IMR-90 (cell line): ENCODE data around the gene CLASRP. TPM values are rescaled to one million over a fixed set of nuclear protein-coding genes. Genes with fewer than 3 reads are reported as not detected.

Source experiments
- ATAC-seq: fragments of 200-7000 bp; cut with Tn5 transposase; 2 replicates; pipeline ENCODE4 v1.9.1; 2020; ENCODE audit warnings: low read depth, mild to moderate bottlenecking, moderate library complexity
- BruUV-seq: library from RNA; stranded (reverse); fragments of 400-500 nt; replicated peaks from 2 replicates; lab custom pipeline; 2021; lab: Mats Ljungman, UMichigan
- CTCF ChIA-PET: fragments of 300-600 bp; formaldehyde crosslinking; extraction: SDS; loops from one replicate; lab custom pipeline; 2021; ENCODE audit warnings: antibody characterized with exemption; lab: Yijun Ruan, JAX
- POLR2A ChIA-PET: fragments of 300-600 bp; sonication (Branson Sonifier 250); formaldehyde crosslinking; loops from one replicate; lab custom pipeline; 2022; ENCODE audit warnings: antibody characterized with exemption; ENCODE audit not compliant: unreplicated experiment; lab: Charles Lee
- DNase-seq: peaks from one replicate; pipeline ENCODE4 v3.0.0; 2013
- H2AFZ ChIP-seq: replicated peaks from 2 replicates; pipeline ENCODE3; 2013; ENCODE audit warnings: low read length, mild to moderate bottlenecking; ENCODE audit not compliant: poor library complexity
- H2AK5ac ChIP-seq: 2 replicates; pipeline ENCODE4 v1.6.1; 2013; ENCODE audit warnings: low read depth, low read length, inconsistent platforms
- H2AK9ac ChIP-seq: replicated peaks from 2 replicates; pipeline ENCODE3; 2013; ENCODE audit warnings: mild to moderate bottlenecking, low read depth, low read length, moderate library complexity; ENCODE audit not compliant: poor library complexity
- H2BK120ac ChIP-seq: 2 replicates; pipeline ENCODE4 v1.6.1; 2013; ENCODE audit warnings: low read depth, low read length, inconsistent platforms
- H2BK15ac ChIP-seq: 3 replicates; pipeline ENCODE4 v1.6.1; 2013; ENCODE audit warnings: low read depth, low read length, inconsistent platforms
- H2BK20ac ChIP-seq: 2 replicates; pipeline ENCODE4 v1.6.1; 2013; ENCODE audit warnings: low read depth, mild to moderate bottlenecking, inconsistent platforms, low read length, moderate library complexity
- H2BK5ac ChIP-seq: 2 replicates; pipeline ENCODE4 v1.6.1; 2013; ENCODE audit warnings: mild to moderate bottlenecking, low read depth, low read length, inconsistent platforms; ENCODE audit not compliant: poor library complexity, severe bottlenecking
- H3K14ac ChIP-seq: replicated peaks from 2 replicates; pipeline ENCODE4 v1.6.1; 2013; ENCODE audit warnings: low read depth, low read length, inconsistent platforms
- H3K18ac ChIP-seq: 2 replicates; pipeline ENCODE4 v1.6.1; 2013; ENCODE audit warnings: low read depth, low read length, control low read depth
- H3K23ac ChIP-seq: 2 replicates; pipeline ENCODE4 v1.6.1; 2013; ENCODE audit warnings: low read depth, low read length, inconsistent platforms
- H3K27ac ChIP-seq: 2 replicates; pipeline ENCODE4 v1.5.1; 2013; ENCODE audit warnings: mild to moderate bottlenecking, control low read depth, low read length; ENCODE audit not compliant: insufficient read depth
- H3K27me3 ChIP-seq: 2 replicates; pipeline ENCODE4 v1.6.1; 2013; ENCODE audit warnings: low read length; ENCODE audit not compliant: control insufficient read depth, insufficient read depth
- H3K36me3 ChIP-seq: 2 replicates; pipeline ENCODE4 v1.6.1; 2013; ENCODE audit warnings: low read length, mixed read lengths; ENCODE audit not compliant: control insufficient read depth, insufficient read depth
- H3K4ac ChIP-seq: 2 replicates; pipeline ENCODE4 v1.6.1; 2013; ENCODE audit warnings: low read depth, low read length, inconsistent platforms
- H3K4me1 ChIP-seq: 2 replicates; pipeline ENCODE4 v1.6.1; 2013; ENCODE audit warnings: low read length, mixed read lengths; ENCODE audit not compliant: control insufficient read depth, insufficient read depth
- H3K4me2 ChIP-seq: 2 replicates; pipeline ENCODE4 v1.6.1; 2013; ENCODE audit warnings: low read depth, mild to moderate bottlenecking, control low read depth, low read length, moderate library complexity
- H3K4me3 ChIP-seq: 2 replicates; pipeline ENCODE4 v1.5.1; 2013; ENCODE audit warnings: low read depth, mild to moderate bottlenecking, control low read depth, low read length, moderate library complexity; ENCODE audit not compliant: insufficient read depth
- H3K56ac ChIP-seq: 2 replicates; pipeline ENCODE4 v1.6.1; 2013; ENCODE audit warnings: low read length, inconsistent platforms; ENCODE audit not compliant: insufficient read depth; ENCODE audit errors: extremely low read depth
- H3K79me1 ChIP-seq, 2 experiments: 2 replicates each; pipeline ENCODE4 v1.6.1; 2013; ENCODE audit warnings: low read length in 2 of 2, inconsistent platforms in 1 of 2, low read depth in 1 of 2
- H3K9ac ChIP-seq: 2 replicates; pipeline ENCODE4 v1.6.1; 2013; ENCODE audit warnings: low read depth, low read length, control low read depth
- H3K9me1 ChIP-seq: 2 replicates; pipeline ENCODE4 v1.6.1; 2013; ENCODE audit warnings: low read length, inconsistent platforms; ENCODE audit not compliant: insufficient read depth
- H3K9me3 ChIP-seq: 2 replicates; pipeline ENCODE4 v1.6.1; 2013; ENCODE audit warnings: low read length; ENCODE audit not compliant: control insufficient read depth, insufficient read depth
- H4K20me1 ChIP-seq: 2 replicates; pipeline ENCODE4 v1.6.1; 2013; ENCODE audit warnings: low read length, inconsistent platforms; ENCODE audit not compliant: insufficient read depth
- H4K5ac ChIP-seq: 2 replicates; pipeline ENCODE4 v1.6.1; 2013; ENCODE audit warnings: mild to moderate bottlenecking, low read depth, low read length, control low read depth
- H4K8ac ChIP-seq, 2 experiments: 2 replicates each; pipeline ENCODE4 v1.6.1; 2013; ENCODE audit warnings: low read depth in 2 of 2, low read length in 2 of 2, control low read depth in 1 of 2, inconsistent platforms in 1 of 2
- H4K91ac ChIP-seq: 2 replicates; pipeline ENCODE4 v1.6.1; 2013; ENCODE audit warnings: low read depth, low read length, inconsistent platforms; ENCODE audit not compliant: insufficient read depth
- BHLHE40 ChIP-seq: fragments of 150-350 bp; IDR thresholded peaks from 2 replicates; pipeline ENCODE4 v1.6.1; 2016; ENCODE audit warnings: mild to moderate bottlenecking, low read depth, low read length
- CEBPB ChIP-seq: IDR thresholded peaks from 2 replicates; pipeline ENCODE4 v1.6.1; 2012; ENCODE audit warnings: low read depth, low read length, improper control_type of control experiment
- CHD1 ChIP-seq: IDR thresholded peaks from 2 replicates; pipeline ENCODE4 v1.6.1; 2012; ENCODE audit warnings: low read depth, low read length, improper control_type of control experiment
- ELK1 ChIP-seq: fragments of 150-350 bp; IDR thresholded peaks from 2 replicates; pipeline ENCODE4 v1.6.1; 2016; ENCODE audit warnings: low read depth, mild to moderate bottlenecking, low read length, moderate library complexity, borderline replicate concordance
- FOS ChIP-seq: fragments of 150-350 bp; IDR thresholded peaks from 2 replicates; pipeline ENCODE4 v1.6.1; 2016; ENCODE audit warnings: low read depth, low read length
- MAFK ChIP-seq: IDR thresholded peaks from 2 replicates; pipeline ENCODE4 v1.6.1; 2012; ENCODE audit warnings: low read depth, low read length, improper control_type of control experiment
- MAZ ChIP-seq: IDR thresholded peaks from 2 replicates; pipeline ENCODE4 v1.6.1; 2012; ENCODE audit warnings: low read depth, mild to moderate bottlenecking, low read length, improper control_type of control experiment, moderate library complexity, borderline replicate concordance
- MXI1 ChIP-seq: IDR thresholded peaks from 2 replicates; pipeline ENCODE4 v1.6.1; 2012; ENCODE audit warnings: low read depth, mild to moderate bottlenecking, low read length, moderate library complexity, borderline replicate concordance
- NFE2L2 ChIP-seq: fragments of 150-350 bp; IDR thresholded peaks from 2 replicates; pipeline ENCODE4 v1.6.1; 2016; ENCODE audit warnings: low read depth, mild to moderate bottlenecking, low read length
- POLR2A ChIP-seq: IDR thresholded peaks from 2 replicates; pipeline ENCODE4 v1.6.1; 2012; ENCODE audit warnings: mild to moderate bottlenecking, low read depth, low read length
- RAD21 ChIP-seq: IDR thresholded peaks from 2 replicates; pipeline ENCODE4 v1.6.1; 2012; ENCODE audit warnings: low read length, improper control_type of control experiment
- RCOR1 ChIP-seq: IDR thresholded peaks from 2 replicates; pipeline ENCODE4 v1.6.1; 2012; ENCODE audit warnings: mild to moderate bottlenecking, low read length, improper control_type of control experiment; ENCODE audit not compliant: insufficient replicate concordance
- RFX5 ChIP-seq: IDR thresholded peaks from 2 replicates; pipeline ENCODE4 v1.8.0; 2012; ENCODE audit warnings: low read depth, mild to moderate bottlenecking, low read length, moderate library complexity
- SMC3 ChIP-seq: fragments of 150-350 bp; IDR thresholded peaks from 2 replicates; pipeline ENCODE4 v1.6.1; 2016; ENCODE audit warnings: low read depth, mild to moderate bottlenecking, antibody characterized with exemption, low read length, moderate library complexity
- WGBS, 2 experiments: methylation state at CpG; one replicate each; pipeline versions ENCODE4 v1.1.5 to v1.1.7; 2013; ENCODE audit warnings: missing lambda C conversion rate in 2 of 2; ENCODE audit not compliant: insufficient read length in 1 of 2; ENCODE audit errors: extremely low coverage in 2 of 2; 5-methylcytosine and 5-hydroxymethylcytosine counted together
- dilution Hi-C: fragments of 300-500 bp; cut with HindIII; formaldehyde crosslinking; loops from one replicate; pipeline ENCODE4 v1.14.3; 2018; ENCODE audit warnings: low sequenced_read_pairs; ENCODE audit not compliant: unreplicated experiment
- in situ Hi-C: fragments of 300-500 bp; cut with MboI; formaldehyde crosslinking; loops from 3 replicates; pipeline ENCODE4 v1.14.3; 2019; ENCODE audit warnings: low sequenced_read_pairs, inconsistent platforms, mixed read lengths
- intact Hi-C: fragments of 100-400 bp; cut with micrococcal nuclease; formaldehyde crosslinking; loops from 2 replicates; pipeline ENCODE4 v1.10.0; 2022
- polyA plus RNA-seq, 3 experiments: library from polyadenylated mRNA; depleted of rRNA; stranded (reverse); fragments of >200 nt; gene quantifications; 2 replicates each; pipeline ENCODE4 v1.2.3, GENCODE V29; 2012; ENCODE audit warnings: low replicate concordance in 1 of 3
- total RNA-seq: library from RNA; depleted of rRNA; stranded (reverse); fragments of >200 nt; gene quantifications from 2 replicates; pipeline ENCODE4 v1.2.3, GENCODE V29; 2012
- TF ChIP-seq, protein P1 (sequence below): fragments of 150-350 bp; IDR thresholded peaks from 2 replicates; pipeline ENCODE4 v1.6.1; 2017; ENCODE audit warnings: mild to moderate bottlenecking, antibody characterized with exemption, low read length, low read depth
- TF ChIP-seq, protein P2 (sequence below): conservative IDR thresholded peaks from 2 replicates; pipeline ENCODE4 v1.5.1; 2012; ENCODE audit warnings: mild to moderate bottlenecking, low read depth, low read length, improper control_type of control experiment

The CLASRP gene
- total and polyA plus RNA-seq, 2 of the 4 experiments (the other 2 are of a cell fraction): 19.9 to 31.7 TPM

DNA sequence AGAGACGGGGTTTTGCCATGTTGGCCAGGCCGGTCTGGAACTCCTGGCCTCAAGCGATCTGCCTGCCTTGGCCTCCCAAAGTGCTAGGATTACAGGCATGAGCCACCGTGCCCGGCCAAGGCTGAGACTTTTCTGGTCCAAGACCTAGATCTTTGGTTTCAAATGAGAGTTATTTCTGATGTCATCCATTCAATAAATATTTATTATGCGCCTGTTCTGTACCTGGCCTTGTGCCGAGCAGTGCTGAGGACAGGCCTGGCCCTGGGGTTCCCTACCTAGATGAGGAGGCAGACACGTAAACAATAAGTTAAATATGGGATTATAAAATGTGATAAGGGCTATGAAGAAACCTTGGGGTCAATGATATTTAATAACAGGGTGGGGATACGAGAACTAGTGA is 33.1 kb upstream of the CLASRP start:
- no peak overlapping the region for H2BK20ac ChIP-seq
- intact Hi-C loops (no loop called here), dilution Hi-C loops (no loop called here), in situ Hi-C loops (no loop called here)
- H4K20me1 ChIP-seq: peaks cover 7% of the 10 kb centered on the region; the same call in 1 of the 2 replicates
- no peak overlapping the region for H3K18ac ChIP-seq
- H3K4me1 ChIP-seq: peaks cover 6% of the 10 kb centered on the region
- no peak for ATAC-seq
- H3K14ac ChIP-seq: no peak overlapping the region
- no peak for DNase-seq
- no peak overlapping the region for H4K8ac ChIP-seq
- CTCF ChIA-PET: no interaction called here
- no peak overlapping the region for H3K4me2 ChIP-seq
- no peak overlapping the region for H2BK120ac ChIP-seq
- TF ChIP-seq, protein P1, sequence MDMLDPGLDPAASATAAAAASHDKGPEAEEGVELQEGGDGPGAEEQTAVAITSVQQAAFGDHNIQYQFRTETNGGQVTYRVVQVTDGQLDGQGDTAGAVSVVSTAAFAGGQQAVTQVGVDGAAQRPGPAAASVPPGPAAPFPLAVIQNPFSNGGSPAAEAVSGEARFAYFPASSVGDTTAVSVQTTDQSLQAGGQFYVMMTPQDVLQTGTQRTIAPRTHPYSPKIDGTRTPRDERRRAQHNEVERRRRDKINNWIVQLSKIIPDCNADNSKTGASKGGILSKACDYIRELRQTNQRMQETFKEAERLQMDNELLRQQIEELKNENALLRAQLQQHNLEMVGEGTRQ: no peak
- TF ChIP-seq FOS (no peak), RFX5 (no peak), SMC3 (no peak), BHLHE40 (no peak), CEBPB (no peak), MAZ (no peak), MXI1 (no peak), RCOR1 (no peak), ELK1 (no peak), NFE2L2 (no peak), POLR2A (no peak), RAD21 (no peak), CHD1 (no peak), MAFK (no peak)
- TF ChIP-seq, protein P2, sequence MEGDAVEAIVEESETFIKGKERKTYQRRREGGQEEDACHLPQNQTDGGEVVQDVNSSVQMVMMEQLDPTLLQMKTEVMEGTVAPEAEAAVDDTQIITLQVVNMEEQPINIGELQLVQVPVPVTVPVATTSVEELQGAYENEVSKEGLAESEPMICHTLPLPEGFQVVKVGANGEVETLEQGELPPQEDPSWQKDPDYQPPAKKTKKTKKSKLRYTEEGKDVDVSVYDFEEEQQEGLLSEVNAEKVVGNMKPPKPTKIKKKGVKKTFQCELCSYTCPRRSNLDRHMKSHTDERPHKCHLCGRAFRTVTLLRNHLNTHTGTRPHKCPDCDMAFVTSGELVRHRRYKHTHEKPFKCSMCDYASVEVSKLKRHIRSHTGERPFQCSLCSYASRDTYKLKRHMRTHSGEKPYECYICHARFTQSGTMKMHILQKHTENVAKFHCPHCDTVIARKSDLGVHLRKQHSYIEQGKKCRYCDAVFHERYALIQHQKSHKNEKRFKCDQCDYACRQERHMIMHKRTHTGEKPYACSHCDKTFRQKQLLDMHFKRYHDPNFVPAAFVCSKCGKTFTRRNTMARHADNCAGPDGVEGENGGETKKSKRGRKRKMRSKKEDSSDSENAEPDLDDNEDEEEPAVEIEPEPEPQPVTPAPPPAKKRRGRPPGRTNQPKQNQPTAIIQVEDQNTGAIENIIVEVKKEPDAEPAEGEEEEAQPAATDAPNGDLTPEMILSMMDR: no peak
- H2BK5ac ChIP-seq: no peak overlapping the region
- no peaks in the 10 kb centered on the region for H3K27me3 ChIP-seq
- POLR2A ChIA-PET: no interaction called here
- no peaks in the 10 kb centered on the region for H3K9me3 ChIP-seq
- H4K5ac ChIP-seq: no peak overlapping the region
- no TSS peak for BruUV-seq
- no peak overlapping the region for H3K56ac ChIP-seq
- no peak overlapping the region for H3K9ac ChIP-seq
- H3K9me1 ChIP-seq: peaks cover 5% of the 10 kb centered on the region
- no peak overlapping the region for H2AFZ ChIP-seq
- no peak overlapping the region for H4K91ac ChIP-seq
- H2BK15ac ChIP-seq: no peak overlapping the region
- peaks cover 15% of the 10 kb centered on the region for H3K36me3 ChIP-seq
- WGBS, 2 experiments: 90% methylated on average over 5 of the region's 9 CpGs; no CpG with 5 or more reads in 1 of the 2 experiments
- H2AK9ac ChIP-seq: no peak overlapping the region
- H3K27ac ChIP-seq: no peak overlapping the region
- H3K4me3 ChIP-seq: no peak overlapping the region
- H2AK5ac ChIP-seq: no peak overlapping the region
- H3K4ac ChIP-seq: no peak overlapping the region
- H3K79me1 ChIP-seq: peaks cover 14 to 28% of the 10 kb centered on the region in 2 experiments
- no peak overlapping the region for H3K23ac ChIP-seq
